GM21526 (cell line): ENCODE measurements around the gene FBLN1.

Source experiments
- ATAC-seq: cut with Tn5 transposase; IDR thresholded peaks from one replicate; pipeline ENCODE4 v1.9.1; 2021; ENCODE audit warnings: moderate library complexity; ENCODE audit not compliant: unreplicated experiment, low FRiP score

The FBLN1 gene

GRCh38 chr22:45649809-45650208, 147.1 kb downstream of the FBLN1 start:
- ATAC-seq = no peak

GRCh38 chr22:45650721-45651120, 148.0 kb downstream of the FBLN1 start:
- ATAC-seq = no peak
